GM19025 (cell line): ENCODE data around the gene CCDC88A.
"Not testable (repeated sequence)": the region's sequence is repeated elsewhere in the genome, so short reads cannot be mapped to it uniquely, and the experiment has no call there.

Source experiments
- ATAC-seq: cut with Tn5 transposase; IDR thresholded peaks from one replicate; pipeline ENCODE4 v1.9.1; 2021; ENCODE audit warnings: mild to moderate bottlenecking, low read depth, moderate library complexity; ENCODE audit not compliant: unreplicated experiment

The CCDC88A gene

GRCh38 chr2:55259586-55259985, 160.1 kb downstream of the CCDC88A start:
- ATAC-seq = not testable (repeated sequence)

GRCh38 chr2:55252832-55253231, 166.8 kb downstream of the CCDC88A start:
- no peak for ATAC-seq

GRCh38 chr2:55247025-55247424, 172.6 kb downstream of the CCDC88A start:
- no peak for ATAC-seq

- ATAC-seq = no peak
Measured at GRCh38 chr2:55245411-55245810, 174.2 kb downstream of the CCDC88A start.

- no peak for ATAC-seq
Measured at GRCh38 chr2:55242617-55243016, 177.0 kb downstream of the CCDC88A start.

- not testable (repeated sequence) for ATAC-seq
Measured at GRCh38 chr2:55241582-55241981, 178.1 kb downstream of the CCDC88A start.

GRCh38 chr2:55239656-55240222, 179.9 kb downstream of the CCDC88A start:
- ATAC-seq = no peak
